HS-5 (cell line): ENCODE results near the gene NFATC2IP.
"Not testable (repeated sequence)": the region's sequence is repeated elsewhere in the genome, so short reads cannot be mapped to it uniquely, and the experiment has no call there.

ENCODE experiments used
- DNase-seq: peaks from one replicate; pipeline ENCODE4 v3.0.0-alpha.2; 2012; ENCODE audit warnings: low read depth

NFATC2IP gene

DNA sequence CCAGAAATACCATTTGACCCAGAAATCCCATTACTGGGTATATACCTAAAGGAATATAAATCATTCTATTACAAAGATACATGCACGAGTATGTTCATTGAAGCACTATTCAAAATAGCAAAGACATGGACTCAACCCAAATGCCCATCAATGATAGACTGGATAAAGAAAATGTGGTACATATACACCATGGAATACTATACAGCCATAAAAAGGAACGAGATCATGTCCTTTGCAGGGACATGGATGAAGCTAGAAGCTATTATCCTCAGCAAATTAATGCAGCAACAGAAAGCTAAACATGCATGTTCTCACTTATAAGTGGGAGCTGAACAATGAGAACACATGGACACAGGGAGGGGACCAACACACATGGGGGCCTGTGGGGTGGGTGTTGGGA, 24.5 kb upstream of the NFATC2IP start:
- not testable (repeated sequence) for DNase-seq

DNA sequence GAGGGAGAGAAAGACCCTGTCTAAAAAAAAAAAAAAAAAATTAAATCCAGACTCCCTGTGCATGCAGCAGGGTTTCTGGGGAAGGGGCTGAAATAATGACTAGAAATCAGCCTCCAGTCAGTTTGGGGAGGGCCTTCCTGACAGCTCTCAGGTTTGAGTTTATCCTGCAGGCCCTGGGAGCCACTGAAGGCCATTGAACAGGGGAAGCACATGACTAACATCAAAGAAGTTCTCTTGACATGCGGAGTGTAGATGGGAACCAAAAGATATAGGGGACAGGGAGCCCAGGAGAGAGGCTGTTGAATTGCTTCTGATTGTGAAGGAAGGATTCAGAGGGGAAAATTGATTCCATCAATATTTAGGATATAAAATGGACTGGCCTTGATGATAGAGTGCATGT, 22.9 kb upstream of the NFATC2IP start:
- no peak for DNase-seq

DNA sequence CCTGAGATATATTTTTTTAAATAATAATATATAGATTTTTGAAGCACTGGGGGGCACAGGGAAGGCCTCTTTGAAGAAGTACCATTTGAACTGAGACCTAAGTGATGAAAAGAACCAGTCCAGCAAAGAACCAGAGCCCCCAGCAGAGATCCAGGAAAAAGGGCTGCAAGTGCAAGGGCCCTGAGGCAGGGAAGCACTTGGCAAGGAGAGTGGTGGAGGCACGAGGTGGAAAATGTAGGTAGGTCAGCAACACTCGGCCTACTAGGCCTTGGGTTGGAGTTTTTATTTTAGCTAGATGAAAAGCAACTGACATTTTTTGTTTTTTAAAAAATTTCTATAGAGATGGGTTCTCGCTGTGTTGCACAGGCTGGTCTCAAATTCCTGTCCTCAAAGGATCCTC, 20.5 kb upstream of the NFATC2IP start:
- DNase-seq = no peak

DNA sequence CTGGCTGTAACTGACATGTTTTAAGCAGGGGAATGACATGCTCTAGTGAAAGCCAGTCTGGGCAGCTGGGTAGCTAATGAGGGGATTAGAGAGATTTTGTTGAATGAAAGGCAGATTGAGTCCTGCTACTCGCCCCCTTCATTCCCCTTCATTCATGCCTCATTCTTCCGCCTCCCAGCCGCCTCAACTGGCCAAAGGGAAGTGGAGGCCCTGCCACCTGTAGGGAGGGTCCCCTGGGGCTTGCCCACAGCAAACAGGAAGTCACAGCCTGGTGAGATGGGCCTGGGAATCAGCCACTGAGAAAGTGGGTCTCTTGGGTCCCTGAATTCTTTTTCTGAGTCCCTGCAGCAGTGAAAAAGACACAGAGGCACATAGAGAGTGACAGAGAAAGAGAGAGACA, 20.1 kb upstream of the NFATC2IP start:
- DNase-seq = no peak

DNA sequence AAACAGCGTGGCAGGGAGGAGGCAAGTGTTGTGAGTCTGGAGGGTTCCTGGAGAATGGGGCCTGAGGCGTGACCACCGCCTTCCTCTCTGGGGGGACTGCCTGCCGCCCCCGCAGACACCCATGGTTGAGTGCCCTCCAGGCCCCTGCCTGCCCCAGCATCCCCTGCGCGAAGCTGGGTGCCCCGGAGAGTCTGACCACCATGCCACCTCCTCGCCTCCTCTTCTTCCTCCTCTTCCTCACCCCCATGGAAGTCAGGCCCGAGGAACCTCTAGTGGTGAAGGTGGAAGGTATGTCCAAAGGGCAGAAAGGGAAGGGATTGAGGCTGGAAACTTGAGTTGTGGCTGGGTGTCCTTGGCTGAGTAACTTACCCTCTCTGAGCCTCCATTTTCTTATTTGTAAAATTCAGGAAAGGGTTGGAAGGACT, 18.9 kb upstream of the NFATC2IP start, which contains the start of gene CD19:
TSS of gene CD19 (plus strand) at position 171 of the 425 bp plus-strand sequence. CDS start at position 201, 30 bp downstream.
- no peak for DNase-seq

DNA sequence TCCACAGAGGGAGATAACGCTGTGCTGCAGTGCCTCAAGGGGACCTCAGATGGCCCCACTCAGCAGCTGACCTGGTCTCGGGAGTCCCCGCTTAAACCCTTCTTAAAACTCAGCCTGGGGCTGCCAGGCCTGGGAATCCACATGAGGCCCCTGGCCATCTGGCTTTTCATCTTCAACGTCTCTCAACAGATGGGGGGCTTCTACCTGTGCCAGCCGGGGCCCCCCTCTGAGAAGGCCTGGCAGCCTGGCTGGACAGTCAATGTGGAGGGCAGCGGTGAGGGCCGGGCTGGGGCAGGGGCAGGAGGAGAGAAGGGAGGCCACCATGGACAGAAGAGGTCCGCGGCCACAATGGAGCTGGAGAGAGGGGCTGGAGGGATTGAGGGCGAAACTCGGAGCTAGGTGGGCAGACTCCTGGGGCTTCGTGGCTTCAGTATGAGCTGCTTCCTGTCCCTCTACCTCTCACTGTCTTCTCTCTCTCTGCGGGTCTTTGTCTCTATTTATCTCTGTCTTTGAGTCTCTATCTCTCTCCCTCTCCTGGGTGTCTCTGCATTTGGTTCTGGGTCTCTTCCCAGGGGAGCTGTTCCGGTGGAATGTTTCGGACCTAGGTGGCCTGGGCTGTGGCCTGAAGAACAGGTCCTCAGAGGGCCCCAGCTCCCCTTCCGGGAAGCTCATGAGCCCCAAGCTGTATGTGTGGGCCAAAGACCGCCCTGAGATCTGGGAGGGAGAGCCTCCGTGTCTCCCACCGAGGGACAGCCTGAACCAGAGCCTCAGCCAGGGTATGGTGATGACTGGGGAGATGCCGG, 18.2 kb upstream of the NFATC2IP start:
- DNase-seq = no peak

DNA sequence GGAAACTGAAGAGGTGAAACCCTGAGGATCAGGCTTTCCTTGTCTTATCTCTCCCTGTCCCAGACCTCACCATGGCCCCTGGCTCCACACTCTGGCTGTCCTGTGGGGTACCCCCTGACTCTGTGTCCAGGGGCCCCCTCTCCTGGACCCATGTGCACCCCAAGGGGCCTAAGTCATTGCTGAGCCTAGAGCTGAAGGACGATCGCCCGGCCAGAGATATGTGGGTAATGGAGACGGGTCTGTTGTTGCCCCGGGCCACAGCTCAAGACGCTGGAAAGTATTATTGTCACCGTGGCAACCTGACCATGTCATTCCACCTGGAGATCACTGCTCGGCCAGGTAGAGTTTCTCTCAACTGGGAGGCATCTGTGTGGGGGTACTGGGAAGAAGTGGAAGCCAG, 17.6 kb upstream of the NFATC2IP start:
- no peak for DNase-seq

DNA sequence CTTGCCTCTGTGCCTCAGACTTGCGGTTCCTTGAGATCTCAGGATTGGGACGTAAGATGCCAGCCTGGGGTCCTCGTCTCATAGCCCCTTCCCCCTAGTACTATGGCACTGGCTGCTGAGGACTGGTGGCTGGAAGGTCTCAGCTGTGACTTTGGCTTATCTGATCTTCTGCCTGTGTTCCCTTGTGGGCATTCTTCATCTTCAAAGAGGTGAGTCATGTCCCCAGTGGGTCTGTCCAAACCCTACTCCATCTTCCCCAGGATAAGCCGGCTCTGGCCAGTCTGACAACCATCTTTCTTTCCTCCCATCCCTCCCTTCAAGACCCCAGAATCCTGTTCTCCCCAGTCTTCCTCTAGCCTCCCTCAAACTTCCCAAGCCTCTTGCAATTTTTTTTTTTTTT, 15.4 kb upstream of the NFATC2IP start:
- no peak for DNase-seq

DNA sequence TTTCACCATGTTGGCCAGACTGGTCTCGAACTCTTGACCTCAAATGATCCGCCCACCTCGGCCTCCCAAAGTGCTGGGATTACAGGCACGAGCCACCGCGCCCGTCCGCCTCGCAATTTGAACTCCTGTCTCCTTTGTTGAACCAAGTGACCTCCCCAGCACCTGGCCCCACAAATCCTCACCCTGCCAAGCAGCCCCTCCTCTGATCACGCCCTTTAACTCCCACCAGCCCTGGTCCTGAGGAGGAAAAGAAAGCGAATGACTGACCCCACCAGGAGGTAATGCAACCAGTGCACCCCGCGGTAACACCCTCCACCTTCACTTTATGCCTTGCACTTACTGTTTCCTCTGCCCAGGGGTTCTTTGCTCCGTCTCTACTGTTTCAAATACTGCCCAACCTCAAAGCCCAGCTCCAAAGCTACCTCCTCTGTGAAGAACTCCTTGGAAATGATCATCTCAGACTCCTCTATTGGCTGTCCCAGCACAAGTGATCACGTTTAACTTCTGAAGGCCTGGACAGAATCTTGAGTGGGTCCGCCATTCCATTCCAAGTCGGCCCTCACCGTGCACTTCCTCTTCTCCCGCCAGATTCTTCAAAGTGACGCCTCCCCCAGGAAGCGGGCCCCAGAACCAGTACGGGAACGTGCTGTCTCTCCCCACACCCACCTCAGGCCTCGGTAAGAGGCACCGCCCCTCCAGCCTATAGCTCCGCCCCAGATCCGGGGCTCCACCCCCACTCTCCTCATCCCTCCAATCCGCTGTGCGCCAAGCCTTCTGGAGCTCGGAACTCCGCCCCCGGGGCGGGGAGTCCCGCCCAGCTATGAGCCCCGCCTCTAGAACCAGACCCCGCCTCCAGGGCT, 14.6 kb upstream of the NFATC2IP start:
- DNase-seq = no peak

DNA sequence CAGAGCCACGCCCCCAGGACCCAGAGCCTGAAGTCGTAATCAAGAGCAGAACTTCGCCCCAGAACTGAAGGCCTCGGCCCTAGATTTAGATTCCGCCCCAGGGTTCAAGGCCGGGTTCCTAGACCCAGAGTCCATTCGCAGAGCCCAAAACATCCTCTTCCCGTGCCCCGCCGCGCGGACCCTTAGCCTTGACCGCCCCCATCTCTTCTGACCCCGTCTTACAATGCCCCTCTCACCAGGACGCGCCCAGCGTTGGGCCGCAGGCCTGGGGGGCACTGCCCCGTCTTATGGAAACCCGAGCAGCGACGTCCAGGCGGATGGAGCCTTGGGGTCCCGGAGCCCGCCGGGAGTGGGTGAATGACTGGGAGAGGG, 14.0 kb upstream of the NFATC2IP start:
- no peak for DNase-seq

DNA sequence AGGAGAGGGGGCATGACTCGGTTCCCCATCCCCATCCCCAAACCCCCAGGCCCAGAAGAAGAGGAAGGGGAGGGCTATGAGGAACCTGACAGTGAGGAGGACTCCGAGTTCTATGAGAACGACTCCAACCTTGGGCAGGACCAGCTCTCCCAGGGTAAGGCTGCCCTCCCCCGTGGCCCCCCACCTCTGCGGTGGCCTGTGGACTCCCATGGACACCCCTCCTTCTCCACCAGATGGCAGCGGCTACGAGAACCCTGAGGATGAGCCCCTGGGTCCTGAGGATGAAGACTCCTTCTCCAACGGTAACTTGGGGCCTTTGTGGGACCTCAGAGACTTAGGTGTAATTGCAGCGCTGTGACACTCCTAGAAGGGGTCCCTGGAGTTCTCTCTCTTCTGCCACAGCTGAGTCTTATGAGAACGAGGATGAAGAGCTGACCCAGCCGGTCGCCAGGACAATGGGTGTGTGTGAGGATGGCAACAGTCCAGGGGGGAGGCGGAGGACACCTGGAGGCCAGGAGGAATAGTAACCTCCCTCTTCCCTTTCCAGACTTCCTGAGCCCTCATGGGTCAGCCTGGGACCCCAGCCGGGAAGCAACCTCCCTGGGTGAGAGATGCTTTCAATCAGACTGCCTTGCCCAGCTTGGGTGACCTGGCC, 13.4 kb upstream of the NFATC2IP start:
- no peak for DNase-seq

DNA sequence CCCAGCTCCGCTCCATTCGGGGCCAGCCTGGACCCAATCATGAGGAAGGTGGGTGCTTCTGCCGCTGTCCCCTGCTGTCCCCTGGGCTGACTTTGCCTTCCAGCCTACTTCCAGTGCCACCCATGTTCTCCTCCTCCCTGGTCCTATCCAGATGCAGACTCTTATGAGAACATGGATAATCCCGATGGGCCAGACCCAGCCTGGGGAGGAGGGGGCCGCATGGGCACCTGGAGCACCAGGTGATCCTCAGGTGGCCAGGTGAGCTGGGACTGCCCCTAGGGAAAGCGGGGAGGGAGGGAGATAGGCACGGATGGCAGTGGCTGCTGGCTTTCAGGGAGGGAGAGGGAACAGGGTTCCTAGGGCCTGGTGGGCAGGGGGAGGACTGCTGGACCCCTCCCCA, 12.0 kb upstream of the NFATC2IP start:
- DNase-seq = no peak

DNA sequence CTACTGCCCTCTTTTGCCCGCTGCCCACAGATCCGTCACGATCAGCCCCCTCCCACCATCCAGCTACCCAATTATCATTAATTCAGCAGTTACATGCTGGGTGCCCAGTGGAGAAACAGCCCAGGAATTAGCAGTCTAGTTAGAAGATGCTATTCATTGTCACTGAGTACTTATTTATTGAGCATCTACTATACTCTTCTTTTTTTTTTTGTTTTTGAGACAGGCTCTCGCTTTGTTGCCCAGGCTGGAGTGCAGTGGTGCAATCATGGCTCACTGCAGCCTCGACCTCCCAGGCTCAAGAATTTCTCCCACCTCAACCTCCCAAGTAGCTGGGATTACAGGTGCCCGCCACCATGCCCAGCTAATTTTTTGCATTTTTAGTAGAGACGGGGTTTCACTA, 10.9 kb upstream of the NFATC2IP start:
- DNase-seq = not testable (repeated sequence)

DNA sequence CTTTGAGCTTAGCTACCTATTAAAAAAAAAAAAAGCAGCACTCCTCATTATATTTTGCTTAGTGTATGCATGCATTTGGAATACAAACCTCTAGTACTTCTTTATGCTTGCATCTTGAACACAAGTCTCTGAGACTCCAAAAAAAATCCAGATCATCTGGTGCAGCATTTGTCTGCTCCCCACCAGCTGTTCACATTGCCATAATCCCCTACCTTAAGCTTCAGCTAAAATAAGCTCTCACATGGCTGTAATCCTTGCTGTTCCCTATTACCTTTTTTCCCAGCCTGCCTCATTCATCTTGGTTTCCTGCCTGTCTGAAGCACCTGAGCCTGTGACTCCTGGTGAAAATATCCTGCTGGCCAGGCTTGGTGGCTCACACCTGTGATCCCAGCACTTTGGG, 7.5 kb upstream of the NFATC2IP start:
- no peak for DNase-seq

DNA sequence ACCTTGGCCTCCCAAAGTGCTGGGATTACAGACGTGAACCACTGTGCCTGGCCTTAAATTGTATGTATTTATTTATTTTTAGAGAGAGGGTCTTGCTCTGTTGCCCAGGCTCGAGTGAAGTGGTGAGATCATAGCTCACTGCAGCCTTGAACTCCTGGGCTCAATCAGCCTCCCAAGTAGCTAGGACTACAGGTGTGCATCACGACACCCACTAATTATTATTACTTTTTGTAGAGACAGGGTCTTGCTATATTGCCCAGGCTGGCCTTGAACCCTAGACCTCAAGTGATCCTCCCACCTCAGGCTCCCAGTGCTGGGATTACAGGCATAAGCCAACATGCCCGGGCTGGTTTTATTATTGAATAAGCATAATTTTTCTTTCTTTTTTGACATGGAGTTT, 4.1 kb upstream of the NFATC2IP start:
- DNase-seq = no peak

DNA sequence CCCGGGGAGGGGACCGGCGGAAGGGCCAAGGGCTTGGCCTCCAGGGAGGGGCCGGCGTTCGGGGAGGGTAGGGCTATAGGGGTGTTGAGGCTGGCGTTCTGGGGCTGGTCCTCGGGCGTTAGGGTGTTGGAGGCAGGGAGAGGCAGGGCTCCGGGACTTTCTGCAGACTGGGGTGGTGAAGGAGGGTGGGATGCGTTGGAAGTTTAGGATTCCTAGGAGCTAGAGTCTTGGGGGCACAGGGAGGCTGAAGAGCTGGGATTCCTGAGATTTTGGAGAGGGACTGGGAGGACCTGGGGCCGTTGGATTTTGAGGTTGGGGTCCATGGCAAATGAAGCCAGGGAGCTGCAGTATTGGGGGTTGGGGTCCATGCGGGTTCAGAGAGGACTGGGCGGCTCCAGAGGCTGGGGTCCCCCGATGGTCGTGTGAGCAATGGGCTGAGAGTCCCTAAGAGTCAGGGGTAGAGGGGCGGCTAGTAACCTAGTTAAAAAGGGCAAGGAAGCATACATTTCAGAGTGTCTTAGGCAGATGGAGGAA, 740 bp downstream of the NFATC2IP start:
- DNase-seq = no peak

DNA sequence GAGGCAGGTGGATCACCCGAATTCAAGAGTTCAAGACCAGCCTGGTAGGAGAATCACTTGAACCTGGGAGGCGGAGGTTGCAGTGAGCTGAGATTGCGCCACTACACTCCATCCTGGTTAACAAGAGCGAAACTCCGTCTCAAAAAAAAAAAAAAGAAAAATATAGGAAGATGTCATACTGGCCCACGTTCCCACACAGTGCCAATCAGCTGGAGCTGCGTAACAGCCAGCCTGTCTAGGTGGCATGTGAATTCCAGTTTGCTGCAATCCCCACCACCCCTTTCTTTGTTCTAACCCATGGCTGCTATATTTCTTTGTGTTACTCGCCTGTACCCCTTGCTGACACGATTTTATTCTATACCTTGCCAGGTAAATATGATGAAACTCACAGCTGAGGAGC, 7.5 kb downstream of the NFATC2IP start:
- no peak for DNase-seq

DNA sequence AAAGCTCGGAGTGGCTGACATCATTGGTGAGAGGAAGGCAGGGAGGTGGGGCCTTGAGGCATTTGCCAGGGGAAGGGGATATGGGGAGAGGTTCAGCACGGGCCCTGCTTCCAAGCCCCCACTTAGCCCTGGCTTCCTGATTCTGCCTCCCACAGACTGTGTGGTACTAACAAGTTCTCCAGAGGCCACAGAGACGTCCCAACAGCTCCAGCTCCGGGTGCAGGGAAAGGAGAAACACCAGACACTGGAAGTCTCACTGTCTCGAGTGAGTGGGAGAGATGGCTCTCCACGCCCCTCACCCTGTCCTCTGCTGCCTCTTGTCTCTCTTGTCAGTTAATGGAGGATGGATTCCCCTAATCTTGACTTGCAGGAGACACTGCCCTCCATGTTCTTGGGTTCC, 8.1 kb downstream of the NFATC2IP start:
- DNase-seq = no peak

DNA sequence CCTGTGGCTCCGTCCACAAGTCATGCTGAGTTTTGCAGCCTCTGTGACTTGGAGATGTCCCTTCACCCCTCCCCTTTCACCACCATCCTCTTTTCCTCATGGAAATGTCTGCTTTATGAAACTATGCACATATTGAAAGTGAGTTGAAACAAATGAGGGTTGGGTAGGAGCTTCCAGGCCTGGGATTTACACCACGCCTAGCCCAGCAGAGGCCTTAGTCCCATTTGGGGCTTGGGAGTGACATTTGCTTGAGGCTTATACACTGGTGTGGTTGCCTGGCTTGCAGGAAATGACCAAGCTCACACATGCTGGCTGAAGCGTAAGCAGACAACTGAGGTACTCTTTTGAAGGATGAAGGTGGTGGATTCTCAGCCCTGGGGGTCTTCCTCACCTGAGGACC, 13.3 kb downstream of the NFATC2IP start:
- no peak for DNase-seq

DNA sequence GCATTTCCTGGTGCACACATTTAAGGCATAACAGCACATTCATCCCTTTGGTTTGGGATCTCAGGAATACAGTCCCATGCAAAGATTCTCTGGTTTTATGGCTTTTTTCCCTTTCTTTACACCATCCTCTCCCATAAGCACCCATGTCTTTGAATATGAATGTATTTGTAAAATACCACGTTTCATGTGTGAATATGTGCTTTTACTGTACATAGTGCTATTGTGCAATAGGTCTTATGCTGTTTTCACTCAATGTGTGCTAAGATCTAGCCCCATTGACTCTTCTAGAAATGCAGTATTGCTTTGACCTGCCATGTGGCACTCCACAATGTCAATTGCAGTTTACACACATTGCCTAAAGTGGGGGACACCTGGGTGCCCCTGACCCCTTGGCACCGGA, 13.8 kb downstream of the NFATC2IP start:
- no peak for DNase-seq

DNA sequence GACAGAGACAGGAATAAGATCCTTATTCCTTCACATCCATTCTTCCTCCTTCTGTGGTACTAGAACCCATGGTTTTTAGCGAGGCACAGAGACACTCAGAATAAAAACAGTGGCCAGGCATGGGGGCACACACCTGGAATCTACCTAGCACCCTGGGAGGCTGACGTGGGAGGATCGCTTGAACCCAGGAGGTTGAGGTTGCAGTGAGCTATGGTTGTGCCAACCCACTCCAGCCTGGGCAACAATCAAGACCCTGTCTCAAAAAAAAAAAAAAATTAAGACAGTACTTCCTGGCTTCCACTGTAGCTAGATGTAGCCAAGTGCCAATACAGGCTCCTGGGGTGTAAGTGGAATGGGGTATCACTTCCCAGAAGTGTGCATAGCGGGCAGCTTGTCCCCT, 16.4 kb downstream of the NFATC2IP start:
- no peak for DNase-seq

DNA sequence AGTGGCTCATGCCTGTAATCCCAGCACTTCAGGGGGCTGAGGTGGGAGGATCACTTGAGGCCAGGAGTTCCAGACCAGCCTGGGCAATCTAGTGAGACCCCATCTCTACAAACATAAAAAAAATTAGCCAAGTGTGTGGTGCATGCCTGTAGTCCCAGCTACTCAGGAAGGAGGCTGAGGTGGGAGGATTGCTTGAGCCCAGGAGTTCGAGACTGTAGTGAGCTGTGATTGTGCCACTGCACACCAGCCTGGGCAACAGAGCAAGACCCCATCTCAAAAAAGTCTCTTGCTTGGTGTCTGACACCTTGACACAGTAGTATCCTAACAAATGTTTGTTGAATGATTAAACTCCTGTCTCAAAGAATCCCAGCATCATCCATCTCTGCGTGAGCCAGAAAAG, 19.0 kb downstream of the NFATC2IP start:
- not testable (repeated sequence) for DNase-seq
